Fibroblast of skin of left quadriceps (primary cell): ENCODE results near the gene SCN8A.
"Not testable (repeated sequence)": the region's sequence is repeated elsewhere in the genome, so short reads cannot be mapped to it uniquely, and the experiment has no call there.

Experiments used
- DNase-seq, 2 experiments: peaks; one replicate each; pipeline ENCODE4 v3.0.0-alpha.2; 2013; ENCODE audit warnings: low read depth in 2 of 2

Gene SCN8A

DNA sequence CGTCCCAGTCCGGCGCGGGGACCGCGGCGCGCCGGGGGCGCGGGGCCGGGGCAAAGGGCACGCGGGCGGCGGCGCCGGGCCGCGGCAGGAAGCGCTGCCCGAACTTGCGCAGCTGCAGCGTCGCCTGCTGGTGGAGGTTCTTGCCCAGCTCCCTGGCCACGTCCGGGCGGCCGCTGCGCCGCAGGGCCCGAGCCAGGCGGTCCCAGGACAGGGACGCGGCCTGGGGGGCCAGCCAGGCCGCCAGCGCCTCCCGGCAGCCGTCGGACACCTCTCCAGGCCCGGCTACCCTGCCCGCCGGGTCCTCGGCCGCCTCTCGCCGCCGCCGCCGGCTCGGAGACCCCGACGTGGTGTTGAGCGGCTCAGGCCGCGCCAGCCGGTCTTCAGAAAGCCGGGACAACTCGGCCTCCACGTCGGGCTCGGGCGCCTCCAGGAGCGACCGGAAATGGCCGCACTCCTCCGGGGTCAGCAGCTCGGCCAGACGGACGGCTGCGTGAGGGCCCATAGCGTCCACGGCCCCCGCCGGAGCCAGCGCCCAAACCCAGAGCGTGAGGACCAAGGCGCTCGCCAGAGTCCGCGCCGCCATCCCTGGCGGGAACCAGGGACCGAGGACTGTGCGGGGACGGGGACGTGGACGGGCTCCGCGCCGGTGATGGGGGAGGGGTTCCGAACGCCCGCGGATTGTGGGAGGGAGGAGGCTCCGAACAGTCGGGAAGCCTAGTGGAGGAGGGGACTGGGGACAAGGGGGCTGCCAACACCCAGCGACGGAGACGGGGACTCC, 223.5 kb downstream of the SCN8A start:
- DNase-seq = peak; percentile 24 to 31

GRCh38 chr12:51815571-51815970, 224.5 kb downstream of the SCN8A start:
- DNase-seq = no peak

DNA sequence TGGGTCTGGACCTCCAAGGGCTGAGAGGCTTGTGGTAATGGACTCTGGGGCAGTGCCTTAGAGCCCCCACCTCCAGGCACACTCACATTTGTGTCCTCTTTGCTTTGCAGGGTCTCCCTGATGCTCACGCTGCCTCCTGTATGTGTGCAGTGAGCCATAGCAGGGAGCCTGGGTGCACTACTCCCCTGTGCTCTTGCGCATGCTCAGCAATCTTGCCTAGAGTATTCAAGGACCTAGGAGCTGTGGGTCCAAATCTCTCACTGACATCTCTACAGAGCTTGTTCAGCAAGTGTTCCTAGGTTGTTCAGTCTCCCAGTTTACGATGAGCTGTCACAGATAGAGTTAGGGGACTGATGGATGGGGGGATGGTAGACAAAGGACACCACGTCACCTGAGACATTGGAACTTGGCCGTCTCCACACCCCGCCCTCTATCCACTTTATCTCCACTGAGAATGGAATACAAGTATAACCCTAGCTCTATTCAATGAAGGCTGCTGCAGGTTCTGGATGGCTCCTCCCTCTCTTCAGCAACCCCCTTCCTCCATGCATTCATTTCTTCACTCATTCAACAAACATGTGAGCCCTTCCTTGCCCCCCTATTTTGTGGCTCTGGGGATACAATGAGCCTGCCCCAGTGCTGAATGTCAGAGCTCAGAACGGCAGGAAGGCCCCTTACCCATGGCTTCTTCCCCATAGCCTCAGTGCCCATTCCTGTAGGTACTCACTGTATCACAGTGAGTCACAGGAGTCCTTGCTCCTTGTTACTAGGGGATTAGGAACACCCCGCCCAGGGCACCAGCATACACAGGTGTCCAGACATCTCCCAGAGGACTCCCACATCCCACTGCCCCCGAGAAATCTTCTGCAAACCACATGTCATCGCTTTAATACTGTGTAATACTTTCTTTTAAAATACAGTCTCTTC, 226.3 kb downstream of the SCN8A start:
- no peak for DNase-seq

GRCh38 chr12:51818086-51818485, 227.1 kb downstream of the SCN8A start:
- no peak for DNase-seq

GRCh38 chr12:51818566-51819300, 227.7 kb downstream of the SCN8A start:
- peak; percentile 65 to 70 for DNase-seq

DNA sequence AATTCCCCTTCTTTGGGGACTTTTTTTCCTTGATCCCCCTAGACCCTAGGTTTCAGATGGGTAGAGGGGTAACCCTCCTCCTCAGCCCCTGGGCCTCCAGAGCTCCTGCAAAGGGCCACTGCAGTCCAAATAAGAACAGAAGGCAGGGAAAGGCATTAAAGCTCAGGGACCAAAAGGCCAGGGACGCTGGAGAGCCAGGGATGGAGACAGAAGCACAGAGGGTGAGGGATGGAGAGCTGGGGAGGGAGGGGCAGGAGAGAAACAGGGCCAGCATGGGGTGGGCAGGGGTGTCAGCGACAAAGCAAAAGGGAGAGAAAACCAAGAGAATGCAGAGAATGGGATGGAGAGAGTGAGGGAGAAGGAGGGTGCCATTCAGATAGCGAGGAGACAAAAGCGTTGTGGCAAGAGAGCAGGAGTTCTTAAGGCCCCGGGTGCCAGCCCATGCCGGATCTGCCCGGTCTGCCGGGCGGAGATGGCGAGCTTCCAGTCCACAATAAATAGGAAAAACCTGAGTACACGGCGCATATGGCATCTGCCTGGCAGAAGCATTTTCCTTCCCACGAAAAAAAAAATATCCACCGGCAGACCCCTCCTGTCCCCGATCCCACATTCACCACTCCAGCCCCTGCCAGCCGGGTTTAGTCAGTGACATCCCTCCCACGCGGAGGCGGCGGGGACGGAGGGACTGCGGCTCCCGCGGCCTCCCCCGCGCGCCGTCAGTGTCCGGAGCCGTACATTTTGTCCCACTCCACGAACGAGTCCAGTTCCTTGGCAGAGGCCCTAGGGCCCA, 228.9 kb downstream of the SCN8A start:
- DNase-seq = no peak

DNA sequence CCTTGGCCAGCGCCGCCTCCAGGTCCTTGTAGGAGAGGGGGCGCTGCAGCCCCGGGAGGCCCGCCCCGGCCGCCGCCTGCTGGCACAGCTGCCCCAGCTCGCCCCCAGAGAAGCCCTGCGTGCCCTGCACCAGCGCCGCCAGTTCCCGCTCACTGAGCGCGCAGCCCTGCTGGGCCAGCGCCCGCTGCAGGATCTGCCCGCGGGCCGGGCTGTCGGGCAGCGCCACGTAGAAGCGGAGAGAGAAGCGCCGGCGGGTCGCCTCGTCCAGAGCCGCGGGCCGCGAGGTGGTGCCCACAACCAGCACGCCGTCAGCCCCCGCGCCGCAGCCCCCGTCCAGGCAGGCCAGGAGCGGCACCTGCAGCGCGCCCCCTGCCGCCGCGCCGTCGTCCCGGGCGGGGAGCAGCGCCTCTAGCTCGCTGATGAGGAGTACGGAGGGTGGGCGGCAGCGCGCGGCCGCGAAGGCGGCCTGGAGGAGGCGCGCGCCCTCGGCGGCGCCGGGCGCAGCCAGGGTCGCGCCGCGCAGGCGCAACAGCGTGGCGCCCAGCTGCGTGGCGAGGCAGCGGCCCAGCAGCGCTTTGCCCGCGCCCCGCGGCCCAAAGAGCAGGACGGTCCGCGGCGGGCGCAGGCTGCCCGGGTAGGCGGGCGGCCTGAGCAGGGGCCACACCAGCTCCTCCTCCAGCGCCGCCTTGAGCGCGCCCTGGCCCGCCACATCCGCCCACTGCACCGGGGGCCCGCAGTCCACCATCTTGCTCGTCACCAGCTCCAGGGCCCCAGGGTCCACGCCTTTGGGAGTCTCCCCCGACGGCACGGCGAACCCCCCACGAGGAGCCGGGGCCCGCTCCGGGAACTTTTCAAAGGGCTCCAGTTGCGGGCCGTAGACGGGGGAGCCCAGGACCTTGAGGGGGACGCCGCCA, 229.8 kb downstream of the SCN8A start:
- peak; percentile 32 to 37 for DNase-seq

GRCh38 chr12:51821440-51822260, 230.6 kb downstream of the SCN8A start:
- DNase-seq = no peak

DNA sequence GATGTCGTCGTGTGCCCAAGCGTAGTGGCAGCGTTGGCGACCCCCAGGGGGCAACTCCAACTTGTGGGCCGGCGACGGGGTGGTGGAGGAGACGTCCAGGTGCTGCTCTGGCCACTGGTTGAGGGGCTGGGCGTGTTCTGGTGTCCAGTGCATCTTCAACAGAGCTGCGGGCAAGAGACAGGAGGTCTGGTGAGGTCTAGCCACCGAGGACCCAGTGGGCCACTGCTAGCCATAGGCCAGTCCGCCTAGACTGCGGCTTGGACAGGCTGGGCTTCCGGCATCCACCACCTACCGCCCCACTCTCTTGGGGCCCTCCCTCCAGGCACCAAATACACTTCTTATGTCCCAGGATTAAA, 231.2 kb downstream of the SCN8A start:
- no peak for DNase-seq

- DNase-seq = no peak
Measured at GRCh38 chr12:51822956-51823355, 231.9 kb downstream of the SCN8A start.

- peak; percentile 24 to 31 for DNase-seq
Measured at GRCh38 chr12:51823875-51824565, 233.0 kb downstream of the SCN8A start.

DNA sequence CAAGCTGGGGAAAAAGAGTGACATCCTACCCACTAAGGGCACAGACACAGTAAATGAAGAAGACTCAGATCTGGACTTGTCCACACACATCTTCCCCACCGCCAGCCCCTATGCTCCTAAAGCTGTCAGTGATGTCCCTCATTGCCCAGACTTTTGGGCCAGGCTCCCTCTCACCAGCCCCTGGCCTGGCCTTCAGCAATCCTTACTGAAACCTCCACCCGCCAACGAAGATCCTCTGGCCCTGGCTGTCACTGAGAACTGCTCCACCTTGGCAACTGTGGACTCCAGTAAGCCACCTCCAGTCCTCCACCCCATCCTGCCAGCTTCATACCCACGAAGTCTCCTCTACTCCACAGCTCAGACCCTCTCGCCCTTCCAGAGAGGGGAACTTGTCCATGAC, 234.2 kb downstream of the SCN8A start:
- no peak for DNase-seq

DNA sequence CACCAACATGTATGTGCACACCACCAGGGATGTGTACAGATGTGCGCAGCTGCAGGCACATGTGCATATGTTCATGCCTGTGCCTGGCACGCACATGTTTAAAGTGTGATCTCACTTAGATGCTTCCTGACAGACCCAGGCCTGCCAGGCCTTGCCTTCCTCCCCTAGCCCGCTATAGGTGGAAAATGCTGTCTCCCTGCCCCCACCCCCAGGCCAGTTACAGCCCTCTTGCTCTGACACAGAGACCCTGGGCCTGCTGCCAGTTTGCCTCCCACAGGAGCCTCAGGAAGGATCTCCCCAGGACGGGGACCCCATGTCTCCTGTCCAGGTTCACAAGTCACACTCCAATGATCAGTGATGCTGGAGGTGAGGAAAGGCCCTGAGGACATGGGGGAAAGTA, 235.8 kb downstream of the SCN8A start:
- no peak for DNase-seq

- no peak for DNase-seq
Measured at GRCh38 chr12:51827925-51828818, 237.1 kb downstream of the SCN8A start.

DNA sequence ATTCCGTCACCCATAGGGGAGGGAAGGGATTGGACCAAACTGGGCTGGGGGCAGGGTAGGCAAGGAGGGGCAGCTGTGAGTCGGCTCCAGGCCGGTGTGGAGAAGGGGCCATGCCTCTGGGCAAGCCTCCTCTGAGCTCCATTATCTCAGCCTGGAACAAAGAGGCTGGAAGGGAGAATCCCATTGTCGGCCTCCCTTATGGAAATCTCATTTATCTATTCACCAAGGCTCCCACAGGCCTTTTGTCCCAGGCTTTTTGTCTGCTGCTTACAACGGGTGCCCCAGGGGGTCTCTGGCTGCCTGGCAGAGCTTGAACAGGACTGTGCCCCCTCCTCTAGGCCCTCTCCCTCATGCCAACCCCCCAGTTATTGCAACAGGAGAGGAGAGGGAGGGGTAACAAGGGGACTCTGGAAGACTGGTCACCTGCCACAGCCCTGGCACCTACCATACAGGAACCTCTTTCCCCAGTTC, 238.0 kb downstream of the SCN8A start:
- DNase-seq = no peak

GRCh38 chr12:51829641-51830040, 238.6 kb downstream of the SCN8A start:
- no peak for DNase-seq

- DNase-seq = not testable (repeated sequence)
Measured at GRCh38 chr12:51831817-51832216, 240.8 kb downstream of the SCN8A start.
